ENCODE measurements around the gene NXPH4.

- TF ChIP-seq EP300 (IDR thresholded peaks at IDR 0.05) (no peak), CTCF (IDR thresholded peaks at IDR 0.05) (no peak)
Observed at GRCh38 chr12:57171668-57172067, 44.9 kb upstream of the NXPH4 start.

Measured in esophagus muscularis mucosa (tissue), 3 donors.